ENCODE data around the gene SP2.

Gene SP2

GRCh38 chr17:47970725-47971499, 74.9 kb downstream of the SP2 start, which contains the start of gene CDK5RAP3:
Gene CDK5RAP3 (plus strand): TSS chr17:47971113. CDS start chr17:47971147, 34 bp downstream.
- DNase-seq (ENCODE audit: low read depth in 2 of 3, low spot score in 2 of 3) = peak; percentile 96 to 100 (median 96)

- DNase-seq (ENCODE audit: low read depth in 2 of 3, low spot score in 2 of 3) = no peak
These were observed 77.5 kb downstream of the SP2 start for GRCh38 chr17:47973541-47973940.

- DNase-seq (ENCODE audit: low read depth in 2 of 3, low spot score in 2 of 3) = no peak
These were observed 79.3 kb downstream of the SP2 start for GRCh38 chr17:47975189-47975822.

- no peak for DNase-seq (ENCODE audit: low read depth in 2 of 3, low spot score in 2 of 3)
These were observed 79.8 kb downstream of the SP2 start for GRCh38 chr17:47975823-47976205.

- DNase-seq (ENCODE audit: low read depth in 2 of 3, low spot score in 2 of 3) = peak in 2 of 3 experiments; percentile 8 to 10
These were observed 82.3 kb downstream of the SP2 start for GRCh38 chr17:47978324-47978723.

Measured in activated CD8-positive, alpha-beta memory T cell treated with anti-CD3 and anti-CD28 coated beads for 48 hours (primary cell).